NCI-H345 treated with DMSO at 0.1 percent for 48 hours (cell line): Measurements from ENCODE around the gene TRPM1.
"Not testable (repeated sequence)": the region's sequence is repeated elsewhere in the genome, so short reads cannot be mapped to it uniquely, and the experiment has no call there.

ENCODE experiments used
- DNase-seq: peaks from one replicate; lab custom pipeline; 2025; ENCODE audit not compliant: unreplicated experiment; lab: John Stamatoyannopoulos, UW

The TRPM1 gene

DNA sequence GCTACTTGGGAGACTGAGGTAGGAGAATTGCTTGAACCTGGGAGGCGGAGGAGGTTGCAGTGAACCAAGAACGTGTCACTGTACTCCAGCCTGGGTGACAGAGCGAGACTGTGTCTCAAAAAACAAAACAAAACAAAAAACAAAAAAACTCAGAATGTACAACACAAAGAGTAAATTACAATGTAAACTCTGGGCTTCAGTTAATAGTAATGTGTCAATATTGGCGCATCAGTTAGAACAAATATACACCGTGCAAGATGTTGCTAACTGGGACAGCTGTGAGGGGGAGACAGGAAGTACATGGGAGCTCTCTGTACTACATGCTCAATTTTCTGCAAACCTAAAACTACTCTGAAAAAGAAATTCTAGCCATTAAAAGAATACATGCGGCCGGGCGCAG is 23.5 kb upstream of the TRPM1 start:
- no peak for DNase-seq

- DNase-seq: no peak
Observed at GRCh38 chr15:31116423-31117030, 15.0 kb upstream of the TRPM1 start.

GRCh38 chr15:31111091-31111647 is 9.6 kb upstream of the TRPM1 start:
- DNase-seq: no peak

GRCh38 chr15:31108836-31109235 is 7.3 kb upstream of the TRPM1 start:
- no peak for DNase-seq

GRCh38 chr15:31106495-31107300 is 5.2 kb upstream of the TRPM1 start:
- no peak for DNase-seq

GRCh38 chr15:31104003-31104402 is 2.5 kb upstream of the TRPM1 start:
- no peak for DNase-seq

DNA sequence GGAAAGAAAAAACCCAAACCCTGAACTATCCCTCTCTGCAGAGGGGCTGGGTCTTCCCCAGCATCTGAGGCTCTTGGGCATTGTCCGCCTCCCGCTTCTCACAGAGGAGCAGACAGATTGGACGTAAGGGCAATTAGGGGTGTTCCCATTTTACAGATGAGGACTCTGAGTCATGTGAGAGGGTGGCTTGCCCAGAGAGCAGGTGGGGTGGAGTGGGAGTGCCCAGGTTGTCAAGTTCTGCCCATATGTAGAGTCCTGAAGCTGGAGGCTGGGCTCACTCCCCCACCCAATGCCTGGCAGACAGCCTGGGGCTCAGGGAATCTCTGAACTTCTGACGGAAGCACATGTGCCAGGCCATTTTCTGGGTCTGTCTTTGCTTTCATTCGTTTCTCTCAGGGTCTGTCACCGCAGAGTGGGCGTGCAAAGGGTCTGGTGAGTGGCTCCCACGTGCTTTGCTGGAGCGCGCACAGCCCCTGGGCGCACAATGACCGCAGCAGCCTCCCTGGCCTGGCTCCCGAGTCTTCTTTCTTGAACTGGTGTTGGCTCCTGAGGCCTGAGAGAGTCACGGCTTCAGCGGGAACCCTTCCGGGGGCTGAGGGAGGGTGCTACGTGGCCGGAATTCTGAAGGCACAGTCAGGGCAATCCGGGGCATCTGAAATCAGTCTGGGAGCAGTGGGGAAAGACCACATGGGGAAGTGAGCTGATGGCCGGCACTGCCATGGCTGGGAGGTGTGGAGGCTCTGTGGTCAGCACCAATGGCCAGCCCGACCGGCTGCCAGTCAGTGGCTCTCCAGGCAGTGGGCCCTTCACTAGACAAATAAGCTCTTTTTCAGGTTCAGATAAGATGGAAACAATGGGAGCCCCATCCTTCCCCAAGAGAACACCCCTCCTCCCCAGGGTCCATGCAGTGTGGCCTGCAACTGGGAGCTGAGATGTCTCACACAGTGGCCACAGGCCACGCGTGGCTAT is 1.1 kb upstream of the TRPM1 start:
- DNase-seq: no peak

DNA sequence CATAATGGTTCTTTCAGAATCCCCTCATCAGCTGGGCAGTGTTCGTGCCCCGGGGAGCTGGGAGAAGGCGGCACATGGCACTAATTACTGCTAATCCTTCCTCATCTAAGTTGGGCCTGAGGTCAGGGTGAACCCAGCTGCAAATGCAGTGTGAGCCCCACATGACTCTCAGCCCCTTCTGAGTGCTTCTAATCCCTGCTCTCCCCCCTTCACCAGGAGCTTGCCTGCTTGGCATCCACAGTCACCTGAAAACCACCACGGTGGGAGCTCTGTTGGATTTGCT is 455 bp upstream of the TRPM1 start:
- DNase-seq: no peak

- no peak for DNase-seq
Observed at GRCh38 chr15:31100738-31101137, 787 bp downstream of the TRPM1 start.

- DNase-seq: no peak
Observed at GRCh38 chr15:31098953-31099740, 2.4 kb downstream of the TRPM1 start.

DNA sequence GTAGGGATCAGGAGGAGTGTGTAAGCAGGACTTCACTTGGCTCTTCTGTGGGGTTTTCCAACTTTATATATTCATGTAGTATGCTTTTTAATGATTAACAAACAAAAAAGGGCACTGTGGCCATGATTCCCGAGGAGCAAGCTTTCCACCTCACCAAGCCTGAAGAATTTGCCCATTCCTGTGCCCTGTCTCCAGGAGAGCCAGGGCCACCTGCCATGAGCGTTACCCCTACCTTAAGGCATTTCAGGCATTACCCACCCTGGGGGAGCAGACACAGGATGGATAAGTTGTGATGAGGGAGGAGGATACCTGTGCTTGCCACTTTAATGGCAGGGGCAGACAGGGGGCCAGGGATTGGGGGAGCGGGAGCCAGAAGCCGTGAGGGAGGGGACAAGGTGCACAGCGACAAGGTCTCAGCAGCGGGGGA is 3.0 kb downstream of the TRPM1 start:
- DNase-seq: no peak

- DNase-seq: no peak
Observed at GRCh38 chr15:31096563-31096962, 5.0 kb downstream of the TRPM1 start.

DNA sequence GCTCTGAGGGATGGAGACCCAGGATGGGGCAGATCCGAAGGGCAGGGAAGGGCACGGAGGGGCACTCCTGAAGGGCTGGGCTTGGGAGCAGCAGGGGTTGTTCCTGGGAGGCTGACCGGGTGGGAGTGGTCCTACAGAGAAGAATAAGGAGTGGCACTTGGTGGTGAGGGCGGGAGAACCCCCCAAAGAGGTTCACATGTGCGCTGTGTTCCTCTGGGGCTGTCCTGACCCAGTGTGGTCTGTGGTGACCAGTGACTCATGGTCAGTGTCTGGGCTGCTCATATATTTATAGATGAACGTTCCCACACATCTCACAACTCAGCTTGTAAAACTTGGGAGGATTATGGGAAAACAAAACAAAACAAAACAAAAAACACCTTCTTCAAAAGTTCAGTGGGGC is 10.0 kb downstream of the TRPM1 start:
- no peak for DNase-seq

- DNase-seq: no peak
Observed at GRCh38 chr15:31090766-31091165, 10.8 kb downstream of the TRPM1 start.

DNA sequence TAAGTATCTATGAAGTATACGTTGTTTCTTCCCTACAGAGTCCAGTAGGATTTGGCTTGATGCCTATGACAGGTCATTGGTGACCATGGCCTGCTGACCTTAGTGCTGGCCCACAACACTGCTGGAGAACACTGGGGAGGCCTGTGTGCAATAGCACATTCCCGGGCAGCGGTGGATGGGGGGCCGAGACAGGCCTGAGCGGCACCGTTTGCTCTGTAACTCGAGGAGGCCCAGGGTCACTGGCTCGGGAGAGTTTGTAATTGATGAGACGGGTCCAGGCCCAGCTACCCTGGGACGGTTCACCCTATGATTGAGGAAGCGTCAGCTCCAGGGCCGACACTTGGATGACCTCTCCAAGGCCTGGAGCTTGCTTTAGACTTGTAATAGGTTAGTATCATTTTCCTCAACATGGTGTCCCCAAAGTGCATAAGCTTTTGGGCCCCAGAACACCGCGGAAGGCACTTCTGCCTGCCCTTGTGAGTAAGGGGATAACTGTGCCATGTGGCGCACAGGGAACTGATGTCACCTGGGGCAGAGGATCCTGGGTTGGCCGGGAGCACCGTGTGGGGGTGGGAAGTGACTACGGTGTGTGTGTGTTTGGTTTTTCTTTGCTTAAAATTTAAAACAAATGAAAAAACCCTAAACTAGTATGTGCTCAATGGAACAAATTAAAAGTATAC is 12.0 kb downstream of the TRPM1 start:
- DNase-seq: no peak

- DNase-seq: no peak
Observed at GRCh38 chr15:31088672-31089367, 12.7 kb downstream of the TRPM1 start.

GRCh38 chr15:31088041-31088440 is 13.5 kb downstream of the TRPM1 start:
- not testable (repeated sequence) for DNase-seq

- no peak for DNase-seq
Observed at GRCh38 chr15:31086344-31086743, 15.2 kb downstream of the TRPM1 start.

GRCh38 chr15:31085359-31085758 is 16.2 kb downstream of the TRPM1 start:
- no peak for DNase-seq

- no peak for DNase-seq
Observed at GRCh38 chr15:31084176-31084575, 17.3 kb downstream of the TRPM1 start.
